ENCODE results near the gene PACRG. TPM values are rescaled to one million over a fixed set of nuclear protein-coding genes. Genes with fewer than 3 reads are reported as not detected.

Gene PACRG
- total and polyA plus RNA-seq, 2 of the 8 experiments (the other 6 are each of a cell fraction or from before 2014, with no cell fraction given): 0.44 to 0.54 TPM

GRCh38 chr6:162866656-162867055, 138.9 kb downstream of the PACRG start (continued):
- TF ChIP-seq JUND (IDR thresholded peaks at IDR 0.05; ENCODE audit: low read length) (no peak), SIN3A (conservative IDR thresholded peaks at IDR 0.05 in 1 of 2, IDR thresholded peaks at IDR 0.05 in 1 of 2; ENCODE audit: low read depth in 1 of 2, low read length in 2 of 2) (no peak), E2F6 (IDR thresholded peaks at IDR 0.05) (no peak), CHD7 (IDR thresholded peaks at IDR 0.05; ENCODE audit: insufficient replicate concordance, low read length) (no peak), FOSL1 (IDR thresholded peaks at IDR 0.05; ENCODE audit: insufficient read depth, low read depth, low read length) (no peak), CBX5 (IDR thresholded peaks at IDR 0.05; ENCODE audit: low read depth, low read length) (no peak)
